ENCODE results near the gene AP1S1. TPM values are rescaled to one million over a fixed set of nuclear protein-coding genes. Genes with fewer than 3 reads are reported as not detected.

The AP1S1 gene
- total and polyA plus RNA-seq, 2 of the 13 experiments (the other 11 are each of a cell fraction or from before 2014, with no cell fraction given), result 57.5 to 68.1 TPM

- peak; percentile 65; the same call in 1 of the 2 replicates for TF ChIP-seq ZNF275 (CRISPR knock-in tag; IDR thresholded peaks at IDR 0.05; ENCODE audit: borderline replicate concordance)
- TF ChIP-seq ZNF558 (CRISPR knock-in tag; IDR thresholded peaks at IDR 0.05; ENCODE audit: borderline replicate concordance), result 0 out of 2 replicates have a peak, but pooled peaks have one; percentile 23
- TF ChIP-seq MNT (IDR thresholded peaks at IDR 0.05), result peak; percentile 69
- peak; percentile 50; the same call in 1 of the 2 replicates for TF ChIP-seq ZNF710 (CRISPR knock-in tag; IDR thresholded peaks at IDR 0.05; ENCODE audit: borderline replicate concordance)
- TF ChIP-seq ETV5 (CRISPR knock-in tag; IDR thresholded peaks at IDR 0.05; ENCODE audit: borderline replicate concordance), result peak; percentile 88
- 0 out of 2 replicates have a peak, but pooled peaks have one; percentile 25 for TF ChIP-seq ZNF589 (CRISPR knock-in tag; conservative IDR thresholded peaks at IDR 0.05)
- peak; percentile 96 for TF ChIP-seq PAF1 (CRISPR knock-in tag; IDR thresholded peaks at IDR 0.05)
- TF ChIP-seq SIN3A (IDR thresholded peaks at IDR 0.05; ENCODE audit: borderline replicate concordance, low read depth, low read length), result 0 out of 2 replicates have a peak, but pooled peaks have one; percentile 17
- TF ChIP-seq ZSCAN12 (CRISPR knock-in tag; IDR thresholded peaks at IDR 0.05), result no peak; the same call in 1 of the 2 replicates
- TF ChIP-seq GABPB1 (CRISPR knock-in tag; IDR thresholded peaks at IDR 0.05), result peak; percentile 84
- TF ChIP-seq ZNF20 (CRISPR knock-in tag; IDR thresholded peaks at IDR 0.05), result no peak
- TF ChIP-seq FOSL2 (CRISPR knock-in tag; IDR thresholded peaks at IDR 0.05), result peak; percentile 99
- TF ChIP-seq ZBTB21 (CRISPR knock-in tag; IDR thresholded peaks at IDR 0.05), result no peak
- 0 out of 2 replicates have a peak, but pooled peaks have one; percentile 57 for TF ChIP-seq ZNF713 (CRISPR knock-in tag; IDR thresholded peaks at IDR 0.05)
- peak; percentile 62 for TF ChIP-seq ZNF317 (CRISPR knock-in tag; IDR thresholded peaks at IDR 0.05)
- TF ChIP-seq SALL1 (CRISPR knock-in tag; IDR thresholded peaks at IDR 0.05), result peak; percentile 93
- TF ChIP-seq POGZ (CRISPR knock-in tag; IDR thresholded peaks at IDR 0.05), result no peak; the same call in 1 of the 2 replicates
- peak; percentile 1; the same call in 1 of the 2 replicates for TF ChIP-seq ZNF431 (CRISPR knock-in tag; IDR thresholded peaks at IDR 0.05; ENCODE audit: borderline replicate concordance, low read depth)
- 0 out of 2 replicates have a peak, but pooled peaks have one; percentile 41 for TF ChIP-seq ZBTB43 (CRISPR knock-in tag; conservative IDR thresholded peaks at IDR 0.05)
- TF ChIP-seq FOSL1 (CRISPR knock-in tag; IDR thresholded peaks at IDR 0.05; ENCODE audit: borderline replicate concordance), result peak; percentile 77
- TF ChIP-seq SRY (CRISPR knock-in tag; IDR thresholded peaks at IDR 0.05), result peak; percentile 2; the same call in 1 of the 2 replicates
Measured at GRCh38 chr7:101138213-101138870, 15.9 kb upstream of the AP1S1 start (continued).

All from HepG2 (cell line).